22Rv1 (cell line): ENCODE results near the gene NCK1.

ENCODE experiments used
- CTCF ChIP-seq: fragments of 450-650 bp; IDR thresholded peaks from 2 replicates; pipeline ENCODE4 v1.5.1; 2017; ENCODE audit warnings: mild to moderate bottlenecking
- ZFX ChIP-seq: fragments of 450-650 bp; IDR thresholded peaks from 2 replicates; pipeline ENCODE4 v1.6.1; 2017; ENCODE audit warnings: antibody characterized with exemption, borderline replicate concordance

GRCh38 chr3:136949146-136949545, 87.1 kb downstream of the NCK1 start:
- TF ChIP-seq CTCF (no peak), ZFX (no peak)
